GM18870 (cell line): ENCODE measurements around the gene PCNT.

Experiments used
- ATAC-seq: cut with Tn5 transposase; IDR thresholded peaks from one replicate; pipeline ENCODE4 v1.9.1; 2021; ENCODE audit warnings: moderate library complexity; ENCODE audit not compliant: unreplicated experiment

Gene PCNT

DNA sequence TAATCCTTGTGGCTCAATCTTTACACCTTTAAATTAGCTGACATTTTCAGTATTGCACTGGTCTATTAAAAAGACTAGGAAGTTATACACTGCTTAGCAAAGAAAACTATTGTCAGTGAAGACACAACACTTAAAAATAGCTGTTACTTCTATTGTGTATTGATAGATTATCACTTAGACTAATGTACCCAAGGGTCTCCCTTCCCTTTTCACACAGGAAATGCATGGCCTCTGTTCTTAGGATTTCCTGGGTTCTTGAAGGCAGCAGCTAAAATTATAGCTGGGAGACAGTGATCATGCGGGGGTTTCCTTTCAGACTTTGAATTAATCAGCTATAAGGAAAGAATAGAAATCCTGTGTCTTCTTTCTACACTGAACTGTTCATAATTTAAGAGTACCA is 147.6 kb downstream of the PCNT start:
- ATAC-seq = no peak

DNA sequence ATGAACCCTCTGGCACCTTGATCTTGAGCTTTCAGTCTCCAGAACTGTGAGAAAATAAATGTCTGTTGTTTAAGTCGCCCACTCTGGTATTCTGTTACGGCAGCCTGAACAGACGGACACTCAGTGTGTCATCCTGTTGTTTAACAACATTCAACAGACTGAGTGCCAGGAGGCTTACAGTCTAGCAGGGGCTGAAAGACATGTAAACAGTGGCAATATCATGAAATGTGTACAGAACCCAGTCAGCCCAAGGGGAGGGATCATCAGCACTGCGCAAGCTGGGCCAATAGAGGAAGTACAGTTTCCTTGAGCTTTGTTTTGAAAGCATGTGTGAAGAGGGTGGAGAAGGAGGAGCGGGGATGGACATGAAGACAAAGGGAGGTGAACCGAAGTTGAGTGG is 148.3 kb downstream of the PCNT start:
- ATAC-seq = no peak

DNA sequence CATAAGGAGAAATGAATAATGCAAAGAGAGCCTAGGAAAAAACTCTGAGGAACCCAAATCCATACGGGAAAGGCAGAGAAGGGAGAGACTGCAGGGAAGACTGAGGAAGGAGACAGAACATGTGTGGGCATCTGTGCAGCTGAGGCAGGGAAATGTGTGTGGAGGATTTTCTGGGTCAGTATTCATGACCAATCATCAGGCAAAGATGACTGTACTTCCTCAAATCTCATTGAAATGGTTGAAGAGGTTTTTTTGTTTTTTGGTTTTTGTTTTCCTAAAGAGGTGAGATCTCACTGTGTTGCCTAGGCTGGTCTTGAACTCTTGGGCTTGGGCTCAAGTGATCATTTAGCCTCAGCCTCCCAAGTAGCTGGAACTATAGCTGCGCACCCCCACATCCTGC is 150.4 kb downstream of the PCNT start:
- no peak for ATAC-seq

DNA sequence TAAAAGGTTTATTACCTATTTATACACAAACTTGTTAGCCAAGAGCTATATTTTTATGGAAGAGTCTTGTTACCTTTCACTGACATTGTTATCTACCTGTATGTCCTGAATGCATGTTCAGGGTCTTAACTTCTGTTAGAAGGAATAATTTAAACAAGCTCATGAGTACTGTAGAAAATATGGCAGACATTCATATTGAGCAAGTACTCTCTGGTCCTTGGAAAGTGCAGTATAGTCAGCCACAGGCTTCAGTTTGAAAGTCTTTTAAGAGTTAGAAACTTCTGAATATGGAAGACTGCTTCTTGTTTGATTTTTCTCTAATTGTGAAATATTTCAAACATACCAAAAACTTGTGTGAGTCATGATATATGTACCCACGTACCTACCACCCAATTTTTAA is 151.3 kb downstream of the PCNT start:
- ATAC-seq = no peak

DNA sequence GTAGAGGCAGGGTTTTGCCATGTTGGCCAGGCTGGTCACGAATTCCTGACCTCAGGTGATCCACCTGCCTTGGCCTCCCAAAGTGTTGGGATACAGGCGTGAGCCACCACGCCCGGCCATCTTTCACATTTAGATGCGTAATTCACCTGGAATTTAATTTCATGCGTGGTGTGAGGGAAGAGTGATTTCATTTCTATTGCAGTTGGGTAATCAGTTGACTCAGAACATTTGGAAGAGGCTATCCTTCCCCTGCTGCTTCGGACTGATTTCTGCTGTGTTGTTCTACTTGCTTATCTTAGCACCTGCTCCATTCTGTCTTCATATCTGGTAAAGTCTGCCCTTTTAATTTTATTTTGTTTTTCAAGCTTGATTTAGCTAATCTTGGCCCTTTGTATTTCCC is 153.8 kb downstream of the PCNT start:
- ATAC-seq = no peak

DNA sequence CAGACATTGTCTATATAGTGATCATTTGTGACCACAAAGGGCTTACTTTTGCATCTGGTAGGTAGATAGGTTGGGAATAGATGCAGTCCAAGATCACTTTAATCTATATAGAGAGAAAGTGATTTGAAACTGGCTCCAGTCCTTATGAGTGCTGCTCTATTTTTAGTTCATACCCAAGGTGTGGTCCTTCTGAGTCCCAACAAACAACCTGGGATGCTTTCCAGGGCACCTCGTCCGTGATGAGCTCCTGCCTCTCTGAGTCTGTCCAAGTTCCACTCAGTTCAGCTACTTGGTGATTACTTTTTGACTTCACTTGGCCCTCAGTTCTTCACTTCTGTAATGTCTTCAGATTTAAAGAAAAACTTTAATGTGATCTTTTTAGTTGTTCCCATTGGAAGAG is 155.0 kb downstream of the PCNT start:
- no peak for ATAC-seq

DNA sequence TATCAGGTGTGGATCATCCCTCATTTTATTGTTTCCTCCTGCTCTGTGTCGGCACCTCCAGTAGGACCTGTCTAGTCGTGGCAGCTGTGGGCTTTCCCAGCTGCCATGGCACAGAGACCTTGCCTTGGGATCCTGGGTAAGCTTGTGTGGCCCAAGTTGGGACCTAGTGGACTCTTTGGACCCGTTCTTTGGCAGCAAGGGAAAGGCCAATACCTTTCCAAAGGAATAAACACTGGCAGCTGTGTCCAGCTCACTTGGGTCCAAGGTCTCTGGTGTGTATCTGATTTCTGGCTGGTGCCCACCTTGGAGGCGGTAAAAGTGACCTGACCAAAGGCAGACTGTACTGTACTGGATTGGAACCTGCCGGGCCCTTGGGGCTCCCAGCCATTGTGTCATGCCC is 156.5 kb downstream of the PCNT start:
- ATAC-seq = no peak

DNA sequence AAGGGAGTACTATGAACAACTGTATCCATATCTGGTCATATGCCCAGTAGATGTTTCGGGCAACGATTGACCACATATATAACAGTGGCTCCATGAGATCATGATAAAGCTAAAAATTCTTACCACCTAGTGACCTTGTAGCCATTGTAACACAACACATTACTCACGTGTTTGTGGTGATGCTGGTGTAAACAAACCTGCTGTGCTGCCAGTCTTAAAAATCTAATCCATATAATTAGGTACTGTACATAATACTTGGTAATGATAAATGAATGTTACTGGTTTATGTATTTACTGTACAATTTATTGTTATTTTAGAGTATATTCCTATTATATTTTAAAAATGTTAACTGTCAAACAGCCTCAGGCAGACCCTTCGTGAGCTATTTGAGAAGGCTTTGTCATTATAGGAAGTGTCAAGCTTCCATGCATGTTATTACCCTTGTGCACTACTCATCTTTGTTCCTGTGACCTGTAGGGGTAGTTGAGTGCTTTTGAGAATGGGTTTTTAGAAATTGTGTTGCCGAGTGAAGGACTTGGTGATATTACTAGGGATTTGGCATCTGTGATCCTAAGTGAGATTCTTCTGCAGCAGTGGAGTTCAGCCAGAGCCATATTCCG is 158.4 kb downstream of the PCNT start:
- no peak for ATAC-seq

DNA sequence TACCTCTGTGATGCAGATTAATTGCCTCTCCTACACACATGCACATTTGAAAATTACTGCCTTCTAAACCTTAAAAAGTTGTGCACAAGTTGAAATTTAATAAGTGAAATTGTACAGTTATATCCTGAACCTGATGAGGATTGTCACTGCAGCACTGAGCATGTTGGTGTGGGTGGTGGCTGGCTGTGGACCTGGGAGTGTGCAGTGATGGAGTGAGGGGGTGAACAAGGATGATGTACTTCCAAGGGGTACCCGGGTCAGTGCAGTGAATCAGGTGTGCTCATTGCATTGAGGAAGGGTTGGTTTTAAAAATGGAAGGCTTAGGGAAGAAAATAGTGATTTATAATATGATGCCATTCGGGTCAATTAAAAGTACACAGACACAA is 158.9 kb downstream of the PCNT start:
- ATAC-seq = no peak

DNA sequence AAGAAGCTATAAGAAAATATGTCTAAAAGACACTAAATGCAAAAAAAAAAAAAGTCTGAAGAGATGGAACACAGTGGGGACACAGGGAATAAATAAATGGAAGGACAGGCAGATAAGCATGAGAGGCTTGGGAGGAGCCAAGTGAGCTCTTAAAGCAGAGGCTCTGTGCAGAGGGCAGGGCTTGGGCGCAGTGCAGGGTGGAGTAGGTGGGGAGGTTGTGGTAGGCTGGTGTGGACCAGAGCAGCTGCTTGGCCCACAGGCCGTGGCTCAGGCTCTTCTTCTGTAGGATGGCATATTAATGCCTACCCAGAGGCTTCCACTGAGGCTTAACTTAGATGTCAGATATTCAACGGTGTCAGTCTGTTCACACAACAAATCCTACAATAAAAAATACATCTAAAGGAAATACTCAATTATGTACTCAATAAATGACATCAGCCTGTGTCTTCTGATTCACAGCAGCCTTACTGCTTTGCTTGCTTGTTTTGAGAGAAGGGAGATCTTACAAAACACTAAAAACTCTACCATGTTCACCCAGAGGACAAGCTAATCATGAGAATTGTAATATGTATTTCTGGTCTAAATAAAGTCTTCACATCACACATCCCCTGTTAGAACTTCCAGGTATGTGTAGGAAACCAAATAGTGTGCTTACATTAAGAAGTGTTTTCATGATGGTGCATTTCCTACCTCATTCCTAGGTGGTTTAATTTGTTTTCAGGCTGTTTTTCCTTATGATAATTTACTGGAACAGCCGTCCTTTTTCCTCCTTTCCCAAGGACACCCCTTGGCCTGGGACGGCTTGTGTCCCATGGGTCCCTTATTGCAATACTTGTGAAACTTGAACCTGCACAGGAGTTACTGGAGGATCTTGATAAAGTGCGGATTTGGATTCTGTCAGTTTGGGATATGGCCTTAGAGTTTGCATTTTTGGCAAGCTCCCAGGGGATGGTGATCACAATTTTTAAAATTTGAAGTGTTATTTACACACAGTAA is 159.6 kb downstream of the PCNT start:
- no peak for ATAC-seq

DNA sequence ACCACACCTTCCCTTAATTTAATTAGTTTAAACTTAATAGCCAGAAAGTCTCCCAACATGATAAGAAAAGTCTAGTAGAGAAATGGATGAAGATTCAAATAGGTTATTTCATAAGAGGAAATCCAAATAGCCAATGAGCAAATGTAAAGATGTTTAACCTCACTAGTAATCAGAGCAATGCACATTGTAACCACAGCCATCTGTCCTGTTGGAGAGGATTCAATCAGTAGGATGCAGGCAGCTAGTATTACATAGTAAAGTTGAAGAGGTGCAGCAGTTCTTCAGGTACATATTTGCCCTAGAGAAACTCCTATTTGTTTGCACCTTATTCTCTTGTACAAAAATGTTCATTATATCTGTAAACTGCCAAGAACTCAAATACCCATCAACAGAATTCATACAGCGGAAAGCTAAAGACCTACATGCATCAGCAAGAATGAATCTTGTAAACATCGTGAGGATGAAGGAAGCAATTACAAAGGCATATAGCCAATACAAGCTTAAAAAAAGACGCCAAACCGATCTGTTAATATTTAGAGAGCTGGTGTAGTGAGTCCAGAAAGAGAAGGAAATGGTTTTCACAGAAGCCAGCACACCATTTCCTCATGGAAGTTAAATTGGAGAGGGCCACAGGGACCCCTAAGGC is 162.6 kb downstream of the PCNT start:
- no peak for ATAC-seq

DNA sequence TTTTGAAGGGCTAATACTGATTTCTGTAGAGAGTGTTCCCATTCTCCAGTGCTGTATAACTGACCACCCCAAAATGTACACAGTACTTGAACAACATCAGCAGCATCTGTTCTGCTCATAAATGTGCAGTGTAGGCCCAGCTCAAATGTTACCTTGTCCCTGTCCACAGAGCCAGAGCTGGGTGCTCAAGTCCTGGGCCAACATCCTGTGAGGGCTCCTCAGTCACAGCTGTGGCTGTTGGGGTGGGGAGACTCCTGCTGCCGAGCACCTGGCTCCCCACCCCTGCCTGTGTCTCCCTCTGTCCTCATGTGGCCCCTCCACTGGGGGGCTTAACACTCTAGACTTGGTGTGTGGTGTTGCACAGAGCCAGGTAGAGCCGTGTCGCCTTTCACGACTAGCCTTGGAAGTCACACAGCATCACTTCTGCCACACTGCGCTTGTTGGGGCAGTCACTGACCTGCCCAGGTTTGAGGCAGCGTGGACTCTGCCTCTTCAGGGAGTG is 165.3 kb downstream of the PCNT start:
- ATAC-seq = no peak

DNA sequence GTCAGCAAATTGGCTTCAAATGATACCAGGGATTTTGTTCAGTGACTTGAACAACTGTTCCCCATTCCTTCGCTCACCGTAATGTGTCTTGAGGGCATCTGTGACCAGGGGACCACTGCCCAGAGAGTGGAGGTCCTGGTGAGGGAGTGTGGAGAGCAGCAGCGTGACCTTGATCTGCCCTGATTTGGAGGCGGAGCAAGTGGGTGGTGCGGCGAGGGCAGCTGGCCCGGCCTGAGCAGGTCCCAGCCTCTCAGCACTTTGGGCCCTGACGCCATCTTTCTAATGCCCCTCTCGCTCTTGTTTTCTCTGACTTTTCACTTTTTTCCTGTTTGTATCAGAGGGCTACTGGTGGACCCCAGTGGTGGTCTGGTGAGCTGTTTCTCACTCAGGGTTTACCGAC is 165.8 kb downstream of the PCNT start:
- ATAC-seq = no peak

DNA sequence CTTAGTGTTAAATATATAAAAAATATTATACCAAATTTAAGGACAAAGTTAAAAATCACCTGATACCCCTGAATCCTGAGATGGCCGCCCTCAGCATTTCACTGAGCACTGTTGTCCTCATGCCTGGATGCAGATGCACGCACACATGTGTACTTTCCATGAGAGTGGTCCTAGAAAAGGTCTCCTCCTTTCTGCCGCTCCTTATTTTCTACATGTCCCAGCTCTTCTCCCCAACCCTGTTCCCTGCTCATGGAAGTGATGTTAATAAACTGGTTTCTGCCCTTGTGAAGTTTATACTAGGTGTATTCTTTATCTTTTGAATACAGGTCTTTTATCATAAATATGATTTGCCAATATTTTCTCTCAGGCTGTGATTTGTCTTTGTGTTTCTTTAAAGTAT is 167.6 kb downstream of the PCNT start:
- ATAC-seq = no peak

DNA sequence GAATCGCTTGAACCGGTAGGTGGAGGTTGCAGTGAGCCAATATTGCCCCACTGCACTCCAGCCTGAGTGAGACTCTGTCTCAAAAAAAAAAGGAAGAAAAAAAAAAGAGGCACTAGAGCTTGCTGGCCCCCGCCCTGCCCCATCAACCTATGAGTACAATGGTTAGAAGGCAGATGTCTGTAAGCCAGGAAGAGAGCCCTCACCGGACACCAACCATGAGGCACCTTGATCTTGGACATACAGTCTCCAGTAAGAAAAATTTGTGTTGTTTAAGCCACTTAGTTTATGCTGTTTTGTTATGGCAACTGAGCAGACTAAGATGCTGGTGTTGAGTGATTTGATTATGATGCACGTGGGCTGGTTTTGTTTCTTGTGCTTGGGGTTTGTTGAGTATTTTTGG is 168.9 kb downstream of the PCNT start:
- ATAC-seq = no peak

DNA sequence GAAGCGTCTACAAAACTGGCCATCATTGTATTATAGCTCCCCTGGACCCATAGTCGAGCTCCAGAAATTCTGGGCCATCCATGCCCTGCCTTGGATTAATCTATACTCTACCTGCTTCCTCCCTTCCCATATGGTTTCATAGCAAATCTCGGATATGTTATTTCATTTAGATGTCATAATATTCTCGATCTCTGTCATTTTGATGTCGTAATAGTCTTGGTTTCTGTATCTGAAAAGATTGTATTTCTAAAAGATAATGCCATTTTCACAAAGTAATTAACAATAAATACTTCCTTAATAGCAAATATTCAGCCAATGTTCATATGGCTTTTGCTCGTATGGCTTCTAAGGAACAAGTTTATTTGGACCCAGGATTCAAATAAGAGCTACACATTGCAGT is 169.9 kb downstream of the PCNT start:
- ATAC-seq = no peak
